ENCODE results near the gene ILDR1. TPM values are rescaled to one million over a fixed set of nuclear protein-coding genes. Genes with fewer than 3 reads are reported as not detected.

The ILDR1 gene
- total and polyA plus RNA-seq, 12 donors = 0.32 to 5.6 (median 2.4) TPM; not detected in 1

GRCh38 chr3:122004991-122005565, 17.0 kb downstream of the ILDR1 start:
- intact Hi-C loops (cut with DNase I) = no loop called here
- TF ChIP-seq POLR2A (IDR thresholded peaks at IDR 0.05) = no peak
- TF ChIP-seq CTCF (IDR thresholded peaks at IDR 0.05) = no peak
- H3K27ac ChIP-seq = no peak overlapping the region
- H3K4me1 ChIP-seq (replicated peaks in 1 of 2) = peaks cover 0 to 8% of the 10 kb centered on the region in 2 donors
- WGBS, 4 donors = 74 to 92% (median 82%) methylated on average over 11 to 13 of the region's 13 CpGs
- peak in 1 of 7 donors; percentile 32 for DNase-seq
- H3K4me3 ChIP-seq = no peak overlapping the region
- H3K9me3 ChIP-seq (replicated peaks in 1 of 3) = no peaks in the 10 kb centered on the region
- H3K27me3 ChIP-seq = no peaks in the 10 kb centered on the region
- no peaks in the 10 kb centered on the region for H3K36me3 ChIP-seq (replicated peaks in 1 of 2)

GRCh38 chr3:122004107-122004506, 17.9 kb downstream of the ILDR1 start:
- TF ChIP-seq CTCF (IDR thresholded peaks at IDR 0.05) (no peak), POLR2A (IDR thresholded peaks at IDR 0.05) (no peak)
- Histone ChIP-seq H3K9me3 (replicated peaks in 1 of 3) (no peaks in the 10 kb centered on the region), H3K4me3 (no peak overlapping the region), H3K27ac (no peak overlapping the region), H3K27me3 (no peaks in the 10 kb centered on the region), H3K36me3 (replicated peaks in 1 of 2) (no peaks in the 10 kb centered on the region), H3K4me1 (replicated peaks in 1 of 2) (peaks cover 4 to 16% of the 10 kb centered on the region in 2 donors)
- intact Hi-C loops (cut with DNase I) = no loop called here
- no peak for DNase-seq
- WGBS, 4 donors = 67 to 72% (median 70%) methylated on average over 2 of the region's 2 CpGs

GRCh38 chr3:122003606-122004005, 18.4 kb downstream of the ILDR1 start:
- peaks cover 5 to 21% of the 10 kb centered on the region in 2 donors for H3K4me1 ChIP-seq (replicated peaks in 1 of 2)
- no peak overlapping the region for H3K27ac ChIP-seq
- no peak for DNase-seq
- H3K4me3 ChIP-seq = no peak overlapping the region
- TF ChIP-seq CTCF (IDR thresholded peaks at IDR 0.05) (no peak), POLR2A (IDR thresholded peaks at IDR 0.05) (no peak)
- no peaks in the 10 kb centered on the region for H3K27me3 ChIP-seq
- intact Hi-C loops (cut with DNase I) = no loop called here
- WGBS, 4 donors = 8 to 20% (median 12%) methylated on average over 1 of the region's 1 CpG
- no peaks in the 10 kb centered on the region for H3K9me3 ChIP-seq (replicated peaks in 1 of 3)
- no peaks in the 10 kb centered on the region for H3K36me3 ChIP-seq (replicated peaks in 1 of 2)

GRCh38 chr3:122003112-122003511, 18.9 kb downstream of the ILDR1 start:
- TF ChIP-seq CTCF (IDR thresholded peaks at IDR 0.05) = no peak
- no peak for TF ChIP-seq POLR2A (IDR thresholded peaks at IDR 0.05)
- Histone ChIP-seq H3K27ac (peak overlapping the region in 1 of 5 donors; percentile 52), H3K27me3 (no peaks in the 10 kb centered on the region), H3K9me3 (replicated peaks in 1 of 3) (no peaks in the 10 kb centered on the region), H3K4me1 (replicated peaks in 1 of 2) (peaks cover 5 to 26% of the 10 kb centered on the region in 2 donors), H3K4me3 (no peak overlapping the region), H3K36me3 (replicated peaks in 1 of 2) (no peaks in the 10 kb centered on the region)
- 52 to 60% (median 54%) methylated on average over 6 of the region's 6 CpGs for WGBS, 4 donors
- DNase-seq = peak in 1 of 7 donors; percentile 22
- intact Hi-C loops (cut with DNase I) = no loop called here

All from adrenal gland (tissue), 12 donors.